Activated CD4-positive, alpha-beta T cell treated with anti-CD3 and anti-CD28 coated beads, Interleukin-2, amount 50 U/mL, for 48 hours (primary cell): Measurements from ENCODE around the gene ZSCAN2.
"Not testable (repeated sequence)": the region's sequence is repeated elsewhere in the genome, so short reads cannot be mapped to it uniquely, and the experiment has no call there.

Experiments used
- DNase-seq, 2 experiments: peaks; one replicate each; pipeline ENCODE4 v3.0.0-alpha.2; 2020

The ZSCAN2 gene

GRCh38 chr15:84600687-84601554 is at the start of gene ZSCAN2:
ZSCAN2 (plus strand) TSS chr15:84601009; CDS start chr15:84603928, 2,919 bp downstream.
- DNase-seq = peak; percentile 95 to 97

GRCh38 chr15:84551624-84552023 is 49.2 kb upstream of the ZSCAN2 start:
- DNase-seq = not testable (repeated sequence)

GRCh38 chr15:84552896-84553295 is 47.9 kb upstream of the ZSCAN2 start:
- no peak for DNase-seq

- DNase-seq = not testable (repeated sequence)
Measured at GRCh38 chr15:84556690-84557089, 44.1 kb upstream of the ZSCAN2 start.

- not testable (repeated sequence) for DNase-seq
Measured at GRCh38 chr15:84568021-84568420, 32.8 kb upstream of the ZSCAN2 start.

GRCh38 chr15:84570164-84570735 is 30.6 kb upstream of the ZSCAN2 start:
- DNase-seq = peak; percentile 54 to 65

- DNase-seq = no peak
Measured at GRCh38 chr15:84572231-84572630, 28.6 kb upstream of the ZSCAN2 start.

- DNase-seq = no peak
Measured at GRCh38 chr15:84575493-84575892, 25.3 kb upstream of the ZSCAN2 start.

GRCh38 chr15:84577891-84578290 is 22.9 kb upstream of the ZSCAN2 start:
- not testable (repeated sequence) for DNase-seq

- not testable (repeated sequence) for DNase-seq
Measured at GRCh38 chr15:84579261-84579721, 21.5 kb upstream of the ZSCAN2 start.

GRCh38 chr15:84581676-84582428 is 19.0 kb upstream of the ZSCAN2 start:
- not testable (repeated sequence) for DNase-seq

GRCh38 chr15:84582583-84583157 is 18.1 kb upstream of the ZSCAN2 start:
- DNase-seq = no peak

- DNase-seq = not testable (repeated sequence)
Measured at GRCh38 chr15:84583921-84584320, 16.9 kb upstream of the ZSCAN2 start.

- DNase-seq = no peak
Measured at GRCh38 chr15:84586696-84587095, 14.1 kb upstream of the ZSCAN2 start.

GRCh38 chr15:84588053-84588874 is 12.5 kb upstream of the ZSCAN2 start:
- DNase-seq = peak; percentile 87 to 89

- no peak for DNase-seq
Measured at GRCh38 chr15:84590406-84590805, 10.4 kb upstream of the ZSCAN2 start.

- DNase-seq = no peak
Measured at GRCh38 chr15:84591815-84592214, 9.0 kb upstream of the ZSCAN2 start.

- DNase-seq = no peak
Measured at GRCh38 chr15:84594617-84595290, 6.1 kb upstream of the ZSCAN2 start.

- no peak for DNase-seq
Measured at GRCh38 chr15:84595660-84596059, 5.1 kb upstream of the ZSCAN2 start.

GRCh38 chr15:84597296-84597695 is 3.5 kb upstream of the ZSCAN2 start:
- DNase-seq = no peak

- no peak for DNase-seq
Measured at GRCh38 chr15:84598250-84598649, 2.6 kb upstream of the ZSCAN2 start.
